ENCODE measurements around the gene PRR5L.

The PRR5L gene

GRCh38 chr11:36345535-36346141, 49.5 kb downstream of the PRR5L start:
- Histone ChIP-seq H3K4me1 (ENCODE audit: control insufficient read depth, insufficient read depth, low read depth, low read length) (peaks cover 6% of the 10 kb centered on the region), H3K27me3 (ENCODE audit: control insufficient read depth in 1 of 2, insufficient read depth in 1 of 2, low read length in 2 of 2) (peaks cover 0 to 26% of the 10 kb centered on the region in 2 experiments), H3K23ac (ENCODE audit: low read length in 2 of 2) (no peak overlapping the region), H2BK15ac (ENCODE audit: low read depth, poor library complexity, severe bottlenecking) (no peak overlapping the region), H3K36me3 (ENCODE audit: control insufficient read depth in 1 of 2, insufficient read depth in 2 of 2, low read depth in 1 of 2, low read length in 2 of 2) (no peaks in the 10 kb centered on the region), H3K18ac (ENCODE audit: low read depth in 1 of 2, low read length in 2 of 2) (no peak overlapping the region), H4K8ac (ENCODE audit: low read length) (no peak overlapping the region), H2AK5ac (ENCODE audit: low read length, severe bottlenecking) (peak overlapping the region; percentile 61), H3K4me2 (ENCODE audit: low read length, poor library complexity, severe bottlenecking) (no peak overlapping the region), H3K27ac (ENCODE audit: low read length, poor library complexity, severe bottlenecking) (no peak overlapping the region), H3K79me1 (replicated peaks; ENCODE audit: low read length, poor library complexity, severe bottlenecking) (no peaks in the 10 kb centered on the region), H2BK120ac (ENCODE audit: low read depth, low read length) (no peak overlapping the region), H3K9me3 (ENCODE audit: control insufficient read depth, low read length) (no peaks in the 10 kb centered on the region), H3K14ac (ENCODE audit: low read length in 2 of 2) (no peak overlapping the region), H2BK5ac (ENCODE audit: low read depth, low read length, poor library complexity, severe bottlenecking) (no peak overlapping the region), H2AFZ (ENCODE audit: low read depth, low read length) (no peak overlapping the region), H4K91ac (ENCODE audit: low read length) (no peak overlapping the region), H2BK12ac (ENCODE audit: low read length in 2 of 2) (no peak overlapping the region), H3K4me3 (ENCODE audit: insufficient read depth in 1 of 2, low read depth in 1 of 2, low read length in 2 of 2) (no peak overlapping the region), H3K9ac (ENCODE audit: low read length) (no peak overlapping the region), H3K4ac (ENCODE audit: low read depth in 1 of 2, low read length in 2 of 2) (no peak overlapping the region)
- no peak for DNase-seq
- WGBS: 99% methylated on average over 7 of the region's 7 CpGs

GRCh38 chr11:36346562-36347383, 50.7 kb downstream of the PRR5L start:
- no peak overlapping the region for H2BK5ac ChIP-seq (ENCODE audit: low read depth, low read length, poor library complexity, severe bottlenecking)
- H3K27me3 ChIP-seq (ENCODE audit: control insufficient read depth in 1 of 2, insufficient read depth in 1 of 2, low read length in 2 of 2): peaks cover 0 to 16% of the 10 kb centered on the region in 2 experiments
- no peak overlapping the region for H4K91ac ChIP-seq (ENCODE audit: low read length)
- H2BK120ac ChIP-seq (ENCODE audit: low read depth, low read length): no peak overlapping the region
- H3K18ac ChIP-seq (ENCODE audit: low read depth in 1 of 2, low read length in 2 of 2): no peak overlapping the region
- H3K36me3 ChIP-seq (ENCODE audit: control insufficient read depth in 1 of 2, insufficient read depth in 2 of 2, low read depth in 1 of 2, low read length in 2 of 2): no peaks in the 10 kb centered on the region
- H3K27ac ChIP-seq (ENCODE audit: low read length, poor library complexity, severe bottlenecking): no peak overlapping the region
- no peak overlapping the region for H2BK15ac ChIP-seq (ENCODE audit: low read depth, poor library complexity, severe bottlenecking)
- no peak overlapping the region for H2AK5ac ChIP-seq (ENCODE audit: low read length, severe bottlenecking)
- H3K14ac ChIP-seq (ENCODE audit: low read length in 2 of 2): no peak overlapping the region
- no peak overlapping the region for H3K23ac ChIP-seq (ENCODE audit: low read length in 2 of 2)
- no peak overlapping the region for H3K4me3 ChIP-seq (ENCODE audit: insufficient read depth in 1 of 2, low read depth in 1 of 2, low read length in 2 of 2)
- H3K4ac ChIP-seq (ENCODE audit: low read depth in 1 of 2, low read length in 2 of 2): no peak overlapping the region
- no peak overlapping the region for H2AFZ ChIP-seq (ENCODE audit: low read depth, low read length)
- H2BK12ac ChIP-seq (ENCODE audit: low read length in 2 of 2): no peak overlapping the region
- H4K8ac ChIP-seq (ENCODE audit: low read length): no peak overlapping the region
- WGBS: 92% methylated on average over 4 of the region's 5 CpGs
- no peaks in the 10 kb centered on the region for H3K79me1 ChIP-seq (replicated peaks; ENCODE audit: low read length, poor library complexity, severe bottlenecking)
- H3K9me3 ChIP-seq (ENCODE audit: control insufficient read depth, low read length): no peaks in the 10 kb centered on the region
- no peak for DNase-seq
- H3K4me1 ChIP-seq (ENCODE audit: control insufficient read depth, insufficient read depth, low read depth, low read length): peaks cover 6% of the 10 kb centered on the region
- no peak overlapping the region for H3K9ac ChIP-seq (ENCODE audit: low read length)
- no peak overlapping the region for H3K4me2 ChIP-seq (ENCODE audit: low read length, poor library complexity, severe bottlenecking)

GRCh38 chr11:36347384-36347906, 51.4 kb downstream of the PRR5L start:
- H2BK120ac ChIP-seq (ENCODE audit: low read depth, low read length): no peak overlapping the region
- no peak overlapping the region for H3K18ac ChIP-seq (ENCODE audit: low read depth in 1 of 2, low read length in 2 of 2)
- no peak overlapping the region for H2BK15ac ChIP-seq (ENCODE audit: low read depth, poor library complexity, severe bottlenecking)
- H3K23ac ChIP-seq (ENCODE audit: low read length in 2 of 2): no peak overlapping the region
- H3K27me3 ChIP-seq (ENCODE audit: control insufficient read depth in 1 of 2, insufficient read depth in 1 of 2, low read length in 2 of 2): peaks cover 0 to 16% of the 10 kb centered on the region in 2 experiments
- no peak overlapping the region for H3K4ac ChIP-seq (ENCODE audit: low read depth in 1 of 2, low read length in 2 of 2)
- H3K79me1 ChIP-seq (replicated peaks; ENCODE audit: low read length, poor library complexity, severe bottlenecking): no peaks in the 10 kb centered on the region
- WGBS: no CpG with 5 or more reads among the region's 1 CpG
- H3K4me1 ChIP-seq (ENCODE audit: control insufficient read depth, insufficient read depth, low read depth, low read length): peaks cover 6% of the 10 kb centered on the region
- peak overlapping the region in 1 of 2 experiments; percentile 53 for H3K14ac ChIP-seq (ENCODE audit: low read length in 2 of 2)
- H3K9me3 ChIP-seq (ENCODE audit: control insufficient read depth, low read length): no peaks in the 10 kb centered on the region
- H3K27ac ChIP-seq (ENCODE audit: low read length, poor library complexity, severe bottlenecking): no peak overlapping the region
- no peak for DNase-seq
- H4K91ac ChIP-seq (ENCODE audit: low read length): no peak overlapping the region
- H2AFZ ChIP-seq (ENCODE audit: low read depth, low read length): no peak overlapping the region
- no peaks in the 10 kb centered on the region for H3K36me3 ChIP-seq (ENCODE audit: control insufficient read depth in 1 of 2, insufficient read depth in 2 of 2, low read depth in 1 of 2, low read length in 2 of 2)
- no peak overlapping the region for H3K9ac ChIP-seq (ENCODE audit: low read length)
- no peak overlapping the region for H2BK12ac ChIP-seq (ENCODE audit: low read length in 2 of 2)
- peak overlapping the region; percentile 27 for H2AK5ac ChIP-seq (ENCODE audit: low read length, severe bottlenecking)
- no peak overlapping the region for H3K4me3 ChIP-seq (ENCODE audit: insufficient read depth in 1 of 2, low read depth in 1 of 2, low read length in 2 of 2)
- no peak overlapping the region for H2BK5ac ChIP-seq (ENCODE audit: low read depth, low read length, poor library complexity, severe bottlenecking)
- no peak overlapping the region for H3K4me2 ChIP-seq (ENCODE audit: low read length, poor library complexity, severe bottlenecking)
- no peak overlapping the region for H4K8ac ChIP-seq (ENCODE audit: low read length)

- H3K27me3 ChIP-seq (ENCODE audit: control insufficient read depth in 1 of 2, insufficient read depth in 1 of 2, low read length in 2 of 2): peaks cover 0 to 20% of the 10 kb centered on the region in 2 experiments
- no peaks in the 10 kb centered on the region for H3K79me1 ChIP-seq (replicated peaks; ENCODE audit: low read length, poor library complexity, severe bottlenecking)
- H2AFZ ChIP-seq (ENCODE audit: low read depth, low read length): no peak overlapping the region
- H2BK120ac ChIP-seq (ENCODE audit: low read depth, low read length): no peak overlapping the region
- no peak overlapping the region for H2BK5ac ChIP-seq (ENCODE audit: low read depth, low read length, poor library complexity, severe bottlenecking)
- H3K14ac ChIP-seq (ENCODE audit: low read length in 2 of 2): no peak overlapping the region
- H2BK12ac ChIP-seq (ENCODE audit: low read length in 2 of 2): no peak overlapping the region
- no peak overlapping the region for H3K18ac ChIP-seq (ENCODE audit: low read depth in 1 of 2, low read length in 2 of 2)
- no peak overlapping the region for H2BK15ac ChIP-seq (ENCODE audit: low read depth, poor library complexity, severe bottlenecking)
- H3K36me3 ChIP-seq (ENCODE audit: control insufficient read depth in 1 of 2, insufficient read depth in 2 of 2, low read depth in 1 of 2, low read length in 2 of 2): no peaks in the 10 kb centered on the region
- H3K4me1 ChIP-seq (ENCODE audit: control insufficient read depth, insufficient read depth, low read depth, low read length): peaks cover 6% of the 10 kb centered on the region
- no peak overlapping the region for H3K23ac ChIP-seq (ENCODE audit: low read length in 2 of 2)
- H3K9me3 ChIP-seq (ENCODE audit: control insufficient read depth, low read length): no peaks in the 10 kb centered on the region
- no peak overlapping the region for H4K91ac ChIP-seq (ENCODE audit: low read length)
- no peak overlapping the region for H3K9ac ChIP-seq (ENCODE audit: low read length)
- no peak overlapping the region for H3K4ac ChIP-seq (ENCODE audit: low read depth in 1 of 2, low read length in 2 of 2)
- no peak overlapping the region for H3K4me2 ChIP-seq (ENCODE audit: low read length, poor library complexity, severe bottlenecking)
- no peak overlapping the region for H2AK5ac ChIP-seq (ENCODE audit: low read length, severe bottlenecking)
- H3K4me3 ChIP-seq (ENCODE audit: insufficient read depth in 1 of 2, low read depth in 1 of 2, low read length in 2 of 2): no peak overlapping the region
- DNase-seq: no peak
- 81% methylated on average over 8 of the region's 8 CpGs for WGBS
- H4K8ac ChIP-seq (ENCODE audit: low read length): no peak overlapping the region
- no peak overlapping the region for H3K27ac ChIP-seq (ENCODE audit: low read length, poor library complexity, severe bottlenecking)
Observed at GRCh38 chr11:36349351-36350136, 53.5 kb downstream of the PRR5L start.

Data from mesenchymal stem cell (in vitro differentiated cells and primary cell).